ENCODE data around the gene ANO9.

GRCh38 chr11:454801-455565, 13.2 kb upstream of the ANO9 start:
- TF ChIP-seq CTCF (conservative IDR thresholded peaks at IDR 0.05 in 1 of 2, IDR thresholded peaks at IDR 0.05 in 1 of 2; ENCODE audit: extremely low read depth in 1 of 2, insufficient read depth in 1 of 2, low read depth in 1 of 2, low read length in 2 of 2) (no peak), EZH2 (IDR thresholded peaks at IDR 0.05; ENCODE audit: borderline replicate concordance, low read length) (no peak)

Data from mammary epithelial cell (primary cell).